NCI-H1436 (cell line): ENCODE data around the gene TRMT2B.
"Not testable (repeated sequence)": the region's sequence is repeated elsewhere in the genome, so short reads cannot be mapped to it uniquely, and the experiment has no call there.

Experiments used
- DNase-seq: peaks from one replicate; lab custom pipeline; 2025; lab: John Stamatoyannopoulos, UW

TRMT2B gene, protein sequence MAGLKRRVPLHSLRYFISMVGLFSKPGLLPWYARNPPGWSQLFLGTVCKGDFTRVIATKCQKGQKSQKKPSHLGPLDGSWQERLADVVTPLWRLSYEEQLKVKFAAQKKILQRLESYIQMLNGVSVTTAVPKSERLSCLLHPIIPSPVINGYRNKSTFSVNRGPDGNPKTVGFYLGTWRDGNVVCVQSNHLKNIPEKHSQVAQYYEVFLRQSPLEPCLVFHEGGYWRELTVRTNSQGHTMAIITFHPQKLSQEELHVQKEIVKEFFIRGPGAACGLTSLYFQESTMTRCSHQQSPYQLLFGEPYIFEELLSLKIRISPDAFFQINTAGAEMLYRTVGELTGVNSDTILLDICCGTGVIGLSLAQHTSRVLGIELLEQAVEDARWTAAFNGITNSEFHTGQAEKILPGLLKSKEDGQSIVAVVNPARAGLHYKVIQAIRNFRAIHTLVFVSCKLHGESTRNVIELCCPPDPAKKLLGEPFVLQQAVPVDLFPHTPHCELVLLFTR

DNA sequence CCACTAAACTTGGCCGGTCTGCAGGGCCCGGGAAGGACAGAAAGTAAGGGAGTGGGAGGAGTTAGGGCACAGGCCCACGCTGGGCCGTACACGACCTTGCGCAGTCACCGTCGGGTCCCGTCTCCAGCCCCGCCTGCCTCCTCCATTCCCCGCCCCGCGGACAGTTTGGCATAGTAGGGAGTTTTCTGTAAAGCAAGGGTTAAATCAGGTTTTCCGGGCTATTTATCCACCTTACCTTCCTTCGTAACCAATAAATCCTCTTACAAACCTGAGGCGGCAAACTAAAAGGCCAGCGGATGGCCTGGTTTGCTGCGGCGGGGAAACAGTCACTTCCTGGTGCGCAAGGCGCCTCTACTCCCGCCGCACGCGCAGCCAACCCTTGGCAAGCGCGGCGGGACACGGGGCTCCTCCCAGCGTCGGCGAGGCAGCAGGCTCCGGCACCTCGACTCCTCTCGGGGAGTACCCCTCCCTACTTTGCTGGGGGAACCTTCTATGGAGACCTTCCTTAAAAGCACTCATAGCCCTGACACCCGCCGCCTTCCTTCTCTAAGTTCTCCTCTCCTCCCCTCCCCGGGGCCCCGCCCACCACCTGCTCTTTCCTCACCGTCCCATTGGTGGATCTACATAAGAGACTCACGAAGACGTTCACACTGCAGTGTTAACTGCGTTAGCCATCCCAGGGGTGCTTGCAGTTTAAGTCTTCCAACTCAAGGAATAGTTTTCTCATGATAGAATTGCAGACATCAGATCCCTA is at the start of gene TRMT2B:
Gene TRMT2B (minus strand): TSS at position 563 of the 754 bp plus-strand sequence. CDS start 9,822 bp downstream, outside the sequence.
- peak; percentile 82 for DNase-seq

DNA sequence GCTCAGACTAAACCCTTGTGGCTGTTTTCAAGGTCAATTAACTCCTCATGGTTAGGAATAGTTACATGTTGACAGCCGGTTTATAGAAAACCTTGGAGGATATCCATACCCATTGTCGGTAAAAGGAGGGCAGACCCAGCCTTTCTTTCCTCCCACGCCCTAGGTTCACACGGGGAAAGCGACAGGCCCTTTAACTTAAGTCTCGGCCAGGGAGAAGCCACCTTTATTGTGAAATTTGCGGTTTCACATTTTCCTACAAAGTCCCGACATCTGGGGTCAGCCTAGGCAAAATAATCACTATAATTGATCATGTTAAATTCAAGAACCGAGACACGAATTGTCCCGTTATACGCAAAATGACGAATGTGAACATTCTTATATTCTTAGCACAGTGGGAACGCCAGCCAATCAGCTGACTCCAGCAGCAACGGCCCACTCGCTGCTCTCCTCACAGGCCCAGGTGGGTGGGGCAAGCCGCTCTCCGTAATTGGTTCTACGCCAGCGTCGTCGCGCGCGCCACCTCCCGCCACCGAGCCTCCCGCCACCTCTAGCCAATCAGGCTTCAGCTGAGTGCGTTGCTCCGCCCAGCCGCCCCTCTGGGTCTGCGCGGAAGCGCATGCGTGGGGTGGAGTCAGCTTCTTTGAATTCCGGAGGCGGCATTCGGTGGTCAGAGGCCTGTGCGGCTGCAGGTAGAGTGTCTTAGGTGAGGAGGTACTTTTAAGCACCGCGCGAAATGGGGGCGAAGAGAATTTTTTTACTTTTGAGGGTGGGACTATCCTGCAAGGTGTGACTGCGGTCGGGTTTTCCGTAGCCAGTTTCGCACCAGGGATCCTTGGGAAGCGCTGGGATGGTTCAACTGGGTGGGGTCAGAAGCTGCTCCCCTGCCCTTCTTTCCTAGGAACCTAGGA is 45.9 kb upstream of the TRMT2B start, which contains the start of gene CENPI:
Gene CENPI (plus strand): TSS at position 659 of the 908 bp plus-strand sequence. CDS start 2,867 bp downstream, outside the sequence.
- DNase-seq: peak; percentile 97

DNA sequence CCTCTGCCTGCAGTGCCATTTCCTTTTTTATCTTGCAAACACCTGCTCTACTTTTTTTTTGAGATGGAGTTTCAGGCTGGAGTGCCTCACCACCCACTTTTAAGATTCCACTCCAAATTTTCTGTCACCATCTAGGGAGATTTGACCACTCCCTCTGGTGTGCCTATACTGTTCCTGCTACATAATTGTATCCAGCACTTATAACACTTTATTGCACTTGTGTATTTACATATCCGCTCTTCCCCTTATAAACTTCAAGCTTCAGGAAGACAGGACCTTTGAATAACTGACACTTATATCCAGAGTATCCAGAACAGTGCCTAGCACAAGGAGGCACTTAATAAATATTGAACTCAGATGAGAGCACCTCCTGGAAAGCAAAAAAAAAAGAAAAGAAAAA is 39.9 kb upstream of the TRMT2B start:
- DNase-seq: no peak

DNA sequence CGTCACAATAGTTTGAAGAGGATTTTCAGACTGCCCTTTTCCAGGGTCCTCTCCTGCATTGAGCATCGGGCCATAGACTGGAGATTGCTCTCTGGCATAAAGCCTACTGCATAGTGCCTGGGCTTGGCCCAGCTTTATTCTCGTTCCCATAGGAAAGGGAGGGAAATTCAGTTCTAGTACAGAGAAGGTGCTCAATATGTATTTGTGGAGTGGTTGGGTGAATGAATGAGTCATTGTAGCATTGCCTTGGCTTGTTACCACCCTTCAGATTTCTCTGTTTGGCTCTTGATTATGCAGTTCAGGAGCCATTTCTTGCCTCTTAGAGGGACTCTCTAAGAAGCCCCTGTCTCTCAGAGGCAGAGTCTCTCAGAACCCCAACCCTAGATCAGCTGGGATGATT is 29.3 kb upstream of the TRMT2B start:
- DNase-seq: no peak

DNA sequence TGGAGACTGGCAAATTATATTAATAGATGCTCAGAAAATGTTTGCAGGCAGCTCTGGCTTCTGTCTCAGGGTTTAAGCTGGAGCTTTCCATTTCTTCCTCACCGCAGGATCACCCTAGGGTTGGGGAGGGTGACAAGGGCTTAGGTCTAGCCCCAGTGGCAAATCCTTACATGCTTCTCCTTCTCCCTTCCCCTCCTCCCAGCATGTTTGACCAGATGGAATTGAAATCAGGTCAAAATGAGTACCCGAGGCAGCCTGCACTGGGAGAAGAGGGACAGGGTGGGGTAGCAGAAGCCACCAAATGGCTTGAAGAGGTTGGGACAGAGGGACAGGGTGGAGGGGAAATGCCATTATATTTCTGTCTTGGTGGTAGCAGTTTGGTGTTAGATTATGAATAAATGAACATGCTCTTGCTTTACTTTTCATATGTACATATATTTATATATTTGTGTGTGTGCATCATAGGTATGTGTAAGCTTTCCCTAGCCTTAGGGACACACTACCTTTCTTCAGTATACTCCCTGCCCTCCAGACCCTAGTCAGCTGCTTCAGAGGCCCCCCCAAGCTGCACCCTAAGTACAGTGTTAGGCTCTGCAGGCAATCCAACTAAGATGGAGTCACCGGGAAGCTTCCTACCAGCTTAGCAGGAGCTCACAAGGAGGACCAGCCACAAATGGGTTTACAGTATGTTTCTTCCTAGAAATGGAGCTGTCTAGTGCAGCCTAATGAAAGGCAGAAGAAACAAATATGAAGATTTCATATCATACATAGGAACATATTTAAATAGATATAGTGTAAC is 28.6 kb upstream of the TRMT2B start:
- no peak for DNase-seq

DNA sequence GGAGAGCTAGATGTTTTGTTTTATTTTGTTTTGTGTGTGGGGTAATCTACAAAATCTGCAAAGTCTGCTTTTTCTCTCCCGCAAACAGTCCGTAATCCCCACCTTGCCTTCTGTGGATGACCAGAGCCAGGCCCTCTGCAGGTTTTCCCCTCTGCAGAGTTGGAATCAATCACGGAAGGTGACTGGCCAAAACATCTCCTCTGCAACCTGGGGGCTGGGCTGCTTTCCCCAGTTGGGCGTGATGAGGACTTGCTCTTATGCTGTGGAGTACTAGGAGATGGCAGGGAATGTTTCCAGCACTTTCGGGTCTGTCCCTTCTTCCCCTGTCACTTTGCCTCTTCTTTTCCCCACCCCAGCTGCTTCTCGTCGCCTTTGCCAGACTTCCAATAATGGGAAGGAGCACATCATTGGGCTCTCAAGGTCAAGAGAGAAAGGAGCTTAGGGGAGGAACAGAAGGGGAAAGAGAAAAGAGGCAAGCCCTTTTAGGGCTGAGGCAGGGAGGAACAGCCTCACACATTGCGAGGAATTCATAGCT is 27.9 kb upstream of the TRMT2B start:
- DNase-seq: no peak

DNA sequence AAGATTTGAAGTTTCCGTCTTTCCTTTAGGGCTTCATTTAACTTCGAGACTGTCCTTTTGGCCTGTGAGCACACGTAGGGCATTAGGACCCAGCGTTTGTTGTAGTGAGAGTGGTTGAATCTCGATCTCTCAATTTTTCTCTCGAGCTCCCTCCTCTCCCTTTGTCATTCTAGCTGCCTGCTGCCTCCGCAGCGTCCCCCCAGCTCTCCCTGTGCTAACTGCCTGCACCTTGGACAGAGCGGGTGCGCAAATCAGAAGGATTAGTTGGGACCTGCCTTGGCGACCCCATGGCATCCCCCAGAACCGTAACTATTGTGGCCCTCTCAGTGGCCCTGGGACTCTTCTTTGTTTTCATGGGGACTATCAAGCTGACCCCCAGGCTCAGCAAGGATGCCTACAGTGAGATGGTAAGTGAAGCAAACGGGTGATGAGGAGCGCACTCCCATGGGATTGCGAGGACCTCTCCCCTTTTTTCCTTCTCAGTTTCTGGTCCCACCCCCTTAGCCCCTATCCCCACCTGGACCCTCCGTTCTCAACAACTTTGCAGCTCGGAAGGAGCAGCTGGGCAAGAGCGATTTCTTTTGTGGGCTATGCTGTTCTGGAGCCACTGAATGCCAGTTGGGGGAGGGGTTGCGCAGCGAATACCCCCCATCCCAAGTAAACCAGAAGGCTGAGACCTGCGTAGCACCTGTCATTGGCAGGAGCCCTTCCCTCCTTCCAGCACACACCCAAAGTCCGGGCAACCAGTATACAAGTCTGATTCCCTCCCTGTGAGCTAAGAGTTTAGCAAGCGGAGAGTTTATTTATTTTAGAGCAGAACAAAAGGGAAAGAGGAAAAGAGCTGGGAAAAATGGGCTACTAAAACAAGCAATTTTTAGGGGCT is 27.0 kb upstream of the TRMT2B start, which contains the start of gene TMEM35A:
Gene TMEM35A (plus strand): TSS at position 164 of the 883 bp plus-strand sequence. CDS start 124 bp downstream, at position 288.
- DNase-seq: peak; percentile 49

DNA sequence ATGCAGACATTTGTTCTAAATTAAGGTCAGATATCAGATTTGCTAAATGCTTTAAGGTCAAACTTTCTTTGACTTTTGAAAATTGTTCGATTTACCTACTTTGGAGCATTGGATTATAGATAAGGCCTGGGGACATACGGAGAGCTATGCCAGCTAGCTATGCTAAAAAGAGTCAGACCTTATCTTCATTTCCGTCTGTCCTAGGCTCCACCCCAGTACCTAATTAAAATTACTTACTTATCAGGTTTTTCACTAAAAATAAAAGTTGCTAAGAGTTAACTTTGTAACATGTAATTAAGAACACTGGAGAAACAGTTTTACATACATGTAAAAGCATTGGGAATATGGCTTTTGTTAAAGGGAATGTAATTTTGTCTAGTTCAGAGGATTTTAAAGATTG is 19.7 kb upstream of the TRMT2B start:
- no peak for DNase-seq

DNA sequence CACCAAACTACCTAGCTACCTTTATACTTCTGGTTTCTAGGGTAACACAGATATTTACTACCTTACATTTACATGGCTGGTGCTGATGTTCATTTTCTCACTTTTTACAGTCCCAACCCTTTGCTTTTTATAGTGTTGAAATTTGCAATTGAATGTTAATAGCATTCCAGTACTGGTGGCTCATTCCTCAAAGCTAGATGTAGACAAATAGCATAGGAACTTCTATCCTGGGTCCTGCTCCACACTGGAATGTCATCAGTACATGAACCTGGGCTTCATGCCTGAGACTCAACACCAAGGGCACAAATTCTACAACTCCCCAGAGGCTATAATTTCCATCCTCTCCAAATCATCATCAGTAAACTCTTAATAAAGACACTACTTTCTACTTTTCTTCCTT is 10.3 kb upstream of the TRMT2B start:
- DNase-seq: no peak

DNA sequence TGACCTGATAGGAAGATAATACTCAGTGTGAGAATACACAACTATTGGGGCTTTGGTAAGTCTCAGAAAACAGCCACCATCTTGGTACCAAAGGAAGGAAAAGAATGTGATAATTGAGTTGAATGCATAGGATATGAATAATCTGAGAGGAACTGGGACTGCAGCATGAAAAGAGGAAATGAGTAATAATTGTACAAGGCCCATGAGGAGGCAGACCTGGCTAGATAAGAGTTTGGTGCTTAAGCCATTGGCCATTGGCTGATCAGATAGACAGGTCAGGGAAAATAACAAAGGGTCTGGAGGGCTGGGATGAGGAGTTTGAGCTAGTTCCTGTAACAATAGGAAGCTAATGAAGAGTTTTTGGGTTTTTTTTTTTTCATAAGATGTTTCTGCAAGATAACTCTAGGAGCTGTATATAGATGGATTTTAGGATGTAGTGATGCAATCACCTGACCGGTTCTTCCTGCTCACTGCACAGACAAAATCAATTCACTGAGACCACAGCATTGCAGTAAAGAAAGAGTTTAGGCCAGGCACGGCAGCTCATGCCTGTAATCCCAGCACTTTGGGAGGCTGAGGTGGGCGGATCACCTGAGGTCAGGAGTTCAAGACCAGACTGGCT is 5.3 kb upstream of the TRMT2B start:
- no peak for DNase-seq

DNA sequence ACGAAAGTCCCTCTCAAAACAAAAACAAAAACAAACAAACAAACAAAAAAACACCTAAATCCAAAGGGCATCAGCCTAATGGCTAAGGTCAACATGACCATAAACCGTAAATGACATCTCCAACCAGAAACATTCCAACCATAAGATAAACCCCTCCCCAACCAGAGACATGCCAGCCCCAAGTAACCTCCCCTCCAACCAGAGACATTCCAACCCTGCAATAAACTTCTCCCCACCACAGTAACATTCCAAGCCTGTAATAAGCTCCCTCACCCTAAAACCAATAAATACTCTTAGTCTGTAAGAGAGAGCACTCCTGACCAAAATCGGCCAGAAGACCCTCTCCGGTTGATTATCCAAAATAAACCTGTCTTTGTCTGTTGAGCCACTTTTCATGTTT is 4.6 kb upstream of the TRMT2B start:
- not testable (repeated sequence) for DNase-seq

DNA sequence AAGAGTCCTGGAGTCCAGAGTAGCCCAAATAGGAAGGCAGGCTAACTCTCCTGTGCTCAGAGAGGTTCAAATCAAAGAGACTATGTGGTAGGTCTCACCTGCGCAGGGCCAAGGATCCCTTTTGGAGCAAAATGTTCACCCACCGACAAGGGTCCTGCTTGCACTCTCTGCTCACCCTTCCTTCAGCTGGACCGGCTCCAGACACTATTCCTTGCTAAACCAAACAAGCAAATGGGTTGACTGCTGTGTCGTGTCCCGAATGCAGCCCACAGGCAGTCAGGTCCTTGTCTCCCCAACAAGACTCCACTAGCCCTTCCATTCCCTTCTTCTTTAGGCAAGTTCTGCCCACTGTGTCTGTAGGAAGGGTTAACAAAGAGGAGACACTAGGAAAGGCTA is 760 bp downstream of the TRMT2B start:
- DNase-seq: no peak

DNA sequence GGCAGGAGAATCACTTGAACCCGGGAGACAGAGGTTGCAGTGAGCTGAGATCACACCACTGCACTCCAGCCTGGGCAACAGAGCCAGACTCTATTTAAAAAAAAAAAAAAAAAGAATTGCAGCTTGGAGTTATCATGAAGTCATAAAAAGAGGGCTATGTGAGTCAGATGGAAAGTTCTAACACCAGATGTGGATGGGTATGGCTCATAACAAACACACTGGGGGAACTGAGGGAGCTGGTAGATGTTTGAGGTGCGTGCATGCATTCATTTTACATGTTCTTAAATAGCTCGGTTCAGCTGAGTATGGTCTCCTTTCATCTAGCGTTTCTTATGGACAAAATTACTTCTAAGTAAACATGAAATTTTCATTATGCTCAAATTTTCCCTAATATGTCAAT is 11.7 kb downstream of the TRMT2B start:
- no peak for DNase-seq

DNA sequence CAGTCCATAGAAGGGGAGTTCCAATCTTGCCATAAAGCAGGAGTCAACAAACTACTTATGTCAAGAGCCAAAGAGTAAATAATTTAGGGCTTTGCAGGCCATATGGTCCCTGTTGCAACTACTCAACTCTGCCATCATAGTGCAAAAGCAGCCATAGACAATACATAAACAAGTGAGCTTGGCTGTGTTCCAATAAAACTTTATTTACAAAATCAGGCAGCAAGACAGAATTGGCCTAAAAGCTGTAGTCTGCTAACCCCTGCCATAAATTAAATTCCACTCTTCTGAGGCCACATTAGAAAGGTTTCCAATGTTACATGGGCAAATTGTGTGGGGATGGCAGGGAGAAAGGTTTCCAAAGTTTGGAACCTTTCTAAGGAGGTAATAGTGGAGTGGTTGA is 14.7 kb downstream of the TRMT2B start:
- DNase-seq: no peak

DNA sequence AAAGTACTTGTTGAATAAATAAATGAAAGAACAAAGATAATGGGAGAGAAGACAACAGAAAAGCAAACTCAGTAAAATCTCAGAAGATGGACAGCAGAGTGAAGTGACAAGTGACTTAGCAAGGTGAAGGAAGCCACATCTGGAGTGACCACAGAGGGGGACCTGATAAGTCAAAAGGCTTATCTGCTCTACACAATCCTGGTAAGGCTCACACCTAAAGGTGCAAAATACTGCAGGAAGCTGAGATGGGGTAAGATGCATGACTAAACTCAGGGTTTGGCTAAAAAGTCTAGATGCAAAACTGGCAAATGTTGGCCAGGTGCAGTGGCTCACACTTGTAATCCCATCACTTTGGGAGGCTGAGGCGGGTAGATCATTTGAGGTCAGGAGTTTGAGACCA is 22.2 kb downstream of the TRMT2B start:
- no peak for DNase-seq

DNA sequence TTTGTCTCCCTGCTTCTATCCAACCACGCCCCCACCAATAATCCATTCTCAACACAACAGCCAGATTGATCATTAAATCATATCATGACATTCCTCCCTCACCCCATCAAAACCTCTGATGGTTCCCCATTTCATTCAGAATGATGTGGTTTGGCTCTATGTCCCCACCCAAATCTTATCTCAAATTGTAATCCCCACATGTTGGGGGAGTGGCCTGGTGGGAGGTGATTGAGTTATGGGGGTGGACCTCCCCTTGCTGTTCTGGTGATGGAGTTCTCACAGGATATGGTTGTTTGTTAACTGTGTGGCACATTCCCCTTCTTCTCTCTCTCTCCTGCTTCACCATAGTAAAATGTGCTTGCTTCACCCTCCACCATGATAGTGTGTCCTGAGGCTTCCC is 23.3 kb downstream of the TRMT2B start:
- no peak for DNase-seq

DNA sequence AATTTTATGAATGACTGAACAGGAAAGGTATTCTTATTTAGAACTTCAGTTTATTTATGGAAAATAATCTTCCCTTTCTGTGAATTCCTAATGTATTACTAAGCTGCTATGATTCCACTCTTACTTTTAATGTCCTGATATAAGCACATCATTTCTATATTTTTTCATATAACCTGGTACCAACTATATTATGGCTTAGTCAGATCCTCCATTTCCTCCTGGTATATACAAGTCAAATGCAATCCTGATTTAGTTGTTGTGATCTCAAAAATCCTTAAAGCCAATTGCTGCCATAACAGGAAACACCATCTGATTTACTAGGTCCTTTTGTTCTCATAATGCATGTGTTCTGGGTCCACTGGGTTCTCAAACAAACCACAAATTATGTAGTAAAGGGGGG is 26.8 kb downstream of the TRMT2B start:
- no peak for DNase-seq

DNA sequence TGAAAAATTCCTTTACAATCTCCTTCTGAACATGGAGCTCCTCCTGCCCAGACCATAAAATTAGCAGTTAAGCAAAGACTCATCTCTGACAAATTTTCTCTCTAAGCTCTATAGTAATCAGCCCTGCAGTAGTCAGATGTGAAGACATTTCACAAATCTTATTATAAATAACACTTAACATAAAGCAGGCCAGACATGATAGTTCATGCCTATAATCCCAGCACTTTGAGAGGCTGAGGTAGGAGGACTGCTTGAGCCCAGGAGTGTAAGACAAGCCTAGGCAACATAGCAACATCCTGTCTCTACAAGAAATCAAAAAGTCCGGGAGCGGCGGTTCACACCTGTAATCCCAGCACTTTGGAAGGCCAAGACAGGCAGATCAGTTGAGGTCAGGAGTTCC is 29.9 kb downstream of the TRMT2B start:
- DNase-seq: no peak

DNA sequence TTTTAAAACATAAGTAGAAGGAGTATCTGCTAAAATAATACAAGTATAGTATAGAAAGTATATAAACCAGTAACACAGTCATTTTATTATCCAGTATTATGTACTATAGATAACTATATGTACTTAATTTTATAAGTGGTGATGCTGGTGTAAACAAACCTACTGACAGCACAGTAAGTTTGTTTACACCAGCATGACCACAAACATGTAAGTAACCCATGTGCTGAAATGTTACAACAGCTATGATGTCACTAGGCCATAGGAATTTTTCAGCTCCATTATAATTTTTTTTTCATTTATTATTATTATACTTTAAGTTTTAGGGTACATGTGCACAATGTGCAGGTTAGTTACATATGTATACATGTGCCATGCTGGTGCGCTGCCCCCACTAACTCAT is 39.9 kb downstream of the TRMT2B start:
- DNase-seq: not testable (repeated sequence)
